HEK293 (cell line): ENCODE results near the gene EBI3.

Experiments used
- ATF2 ChIP-seq: fragments of 450-650 bp; formaldehyde crosslinking; IDR thresholded peaks from 2 replicates; pipeline ENCODE4 v1.5.1; 2016; ENCODE audit warnings: missing biosample characterization, missing genetic modification characterization, low read depth
- HOXA7 ChIP-seq: sonication (generic); formaldehyde crosslinking; IDR thresholded peaks from 2 replicates; pipeline ENCODE4 v1.8.1; 2022; ENCODE audit warnings: missing genetic modification reagents, borderline replicate concordance
- KLF1 ChIP-seq: fragments of 450-650 bp; formaldehyde crosslinking; IDR thresholded peaks from 2 replicates; pipeline ENCODE4 v1.5.1; 2016; ENCODE audit warnings: missing biosample characterization, missing genetic modification characterization
- PBX3 ChIP-seq: sonication (generic); formaldehyde crosslinking; IDR thresholded peaks from 2 replicates; pipeline ENCODE4 v1.8.1; 2022; ENCODE audit warnings: mild to moderate bottlenecking, moderate library complexity, missing genetic modification reagents
- PRDM2 ChIP-seq: fragments of 450-650 bp; formaldehyde crosslinking; IDR thresholded peaks from 2 replicates; pipeline ENCODE4 v1.5.1; 2016; ENCODE audit warnings: missing biosample characterization, missing genetic modification characterization, borderline replicate concordance
- SALL2 ChIP-seq: fragments of 450-650 bp; formaldehyde crosslinking; IDR thresholded peaks from 2 replicates; pipeline ENCODE4 v1.5.0; 2017; ENCODE audit warnings: missing biosample characterization, mild to moderate bottlenecking, missing genetic modification characterization, borderline replicate concordance
- TCF7L2 ChIP-seq: IDR thresholded peaks from 2 replicates; pipeline ENCODE4 v1.6.1; 2011; ENCODE audit warnings: low read depth, mild to moderate bottlenecking, inconsistent platforms, low read length, moderate library complexity, borderline replicate concordance
- WT1 ChIP-seq: fragments of 450-650 bp; formaldehyde crosslinking; IDR thresholded peaks from 2 replicates; pipeline ENCODE4 v1.5.1; 2016; ENCODE audit warnings: missing biosample characterization, missing genetic modification characterization
- ZBTB1 ChIP-seq: fragments of 450-650 bp; formaldehyde crosslinking; IDR thresholded peaks from 2 replicates; pipeline ENCODE4 v1.5.1; 2016; ENCODE audit warnings: missing biosample characterization, missing genetic modification characterization
- ZFHX2 ChIP-seq: fragments of 450-650 bp; formaldehyde crosslinking; conservative IDR thresholded peaks from 2 replicates; pipeline ENCODE4 v1.5.1; 2016; ENCODE audit warnings: missing biosample characterization, missing genetic modification characterization
- ZFP3 ChIP-seq: fragments of 450-650 bp; formaldehyde crosslinking; IDR thresholded peaks from 2 replicates; pipeline ENCODE4 v1.5.1; 2016; ENCODE audit warnings: low read depth, missing biosample characterization, missing genetic modification characterization
- ZFP37 ChIP-seq: fragments of 450-650 bp; formaldehyde crosslinking; IDR thresholded peaks from 2 replicates; pipeline ENCODE4 v1.5.1; 2016; ENCODE audit warnings: missing biosample characterization, missing genetic modification characterization
- ZFP41 ChIP-seq: fragments of 450-650 bp; formaldehyde crosslinking; IDR thresholded peaks from 2 replicates; pipeline ENCODE4 v1.5.1; 2016; ENCODE audit warnings: missing biosample characterization, missing genetic modification characterization, borderline replicate concordance
- ZNF112 ChIP-seq: fragments of 450-650 bp; formaldehyde crosslinking; IDR thresholded peaks from 2 replicates; pipeline ENCODE4 v1.5.0; 2017; ENCODE audit warnings: missing biosample characterization, missing genetic modification characterization
- ZNF157 ChIP-seq: fragments of 450-650 bp; formaldehyde crosslinking; IDR thresholded peaks from 2 replicates; pipeline ENCODE4 v1.5.1; 2016; ENCODE audit warnings: missing biosample characterization, missing genetic modification characterization
- ZNF175 ChIP-seq: fragments of 450-650 bp; formaldehyde crosslinking; IDR thresholded peaks from 2 replicates; pipeline ENCODE4 v1.5.1; 2016; ENCODE audit warnings: missing biosample characterization, missing genetic modification characterization
- ZNF202 ChIP-seq: fragments of 450-650 bp; formaldehyde crosslinking; IDR thresholded peaks from 2 replicates; pipeline ENCODE4 v1.5.1; 2016; ENCODE audit warnings: missing biosample characterization, missing genetic modification characterization, borderline replicate concordance
- ZNF292 ChIP-seq: fragments of 450-650 bp; formaldehyde crosslinking; IDR thresholded peaks from 2 replicates; pipeline ENCODE4 v1.5.1; 2016; ENCODE audit warnings: low read depth, missing biosample characterization, missing genetic modification characterization, borderline replicate concordance
- ZNF302 ChIP-seq: fragments of 450-650 bp; formaldehyde crosslinking; IDR thresholded peaks from 2 replicates; pipeline ENCODE4 v1.5.1; 2016; ENCODE audit warnings: missing biosample characterization, missing genetic modification characterization, low read depth
- ZNF341 ChIP-seq: fragments of 450-650 bp; formaldehyde crosslinking; IDR thresholded peaks from 2 replicates; pipeline ENCODE4; 2016; ENCODE audit warnings: low read depth, missing biosample characterization, missing genetic modification characterization
- ZNF362 ChIP-seq: fragments of 450-650 bp; formaldehyde crosslinking; IDR thresholded peaks from 2 replicates; pipeline ENCODE4 v1.5.1; 2016; ENCODE audit warnings: missing biosample characterization, missing genetic modification characterization
- ZNF394 ChIP-seq: fragments of 450-650 bp; formaldehyde crosslinking; IDR thresholded peaks from 2 replicates; pipeline ENCODE4 v1.5.1; 2016; ENCODE audit warnings: missing biosample characterization, missing genetic modification characterization, mild to moderate bottlenecking, moderate library complexity, borderline replicate concordance
- ZNF423 ChIP-seq: fragments of 450-650 bp; formaldehyde crosslinking; IDR thresholded peaks from 2 replicates; pipeline ENCODE4 v1.5.1; 2016; ENCODE audit warnings: missing biosample characterization, missing genetic modification characterization
- ZNF449 ChIP-seq: fragments of 450-650 bp; formaldehyde crosslinking; IDR thresholded peaks from 2 replicates; pipeline ENCODE4 v1.5.1; 2017; ENCODE audit warnings: missing biosample characterization, mild to moderate bottlenecking, missing genetic modification characterization, moderate library complexity
- ZNF521 ChIP-seq: fragments of 450-650 bp; formaldehyde crosslinking; IDR thresholded peaks from 2 replicates; pipeline ENCODE4 v1.5.1; 2017; ENCODE audit warnings: missing biosample characterization, mild to moderate bottlenecking, missing genetic modification characterization
- ZNF529 ChIP-seq: fragments of 450-650 bp; formaldehyde crosslinking; IDR thresholded peaks from 2 replicates; pipeline ENCODE4 v1.5.1; 2017; ENCODE audit warnings: missing genetic modification characterization, missing biosample characterization; ENCODE audit not compliant: insufficient replicate concordance
- ZNF548 ChIP-seq: fragments of 450-650 bp; formaldehyde crosslinking; IDR thresholded peaks from 2 replicates; pipeline ENCODE4 v1.5.1; 2016; ENCODE audit warnings: missing biosample characterization, missing genetic modification characterization
- ZNF658 ChIP-seq: fragments of 450-650 bp; formaldehyde crosslinking; IDR thresholded peaks from 2 replicates; pipeline ENCODE4; 2016; ENCODE audit warnings: missing biosample characterization, missing genetic modification characterization

Gene EBI3

GRCh38 chr19:4246767-4247593 lies 17.7 kb downstream of the EBI3 start, which contains the start of gene YJU2 (continued):
- TF ChIP-seq ZBTB1 (tag by site-specific recombination) (no peak), PRDM2 (tag by site-specific recombination) (no peak), ZFHX2 (tag by site-specific recombination) (no peak), TCF7L2 (no peak), ZNF521 (tag by site-specific recombination) (no peak), ZNF362 (tag by site-specific recombination) (peak; percentile 72; the same call in 1 of the 2 replicates), ZNF394 (peak; percentile 78; the same call in 1 of the 2 replicates), ZFP3 (tag by site-specific recombination) (no peak), ZNF423 (tag by site-specific recombination) (no peak), ZNF175 (no peak), PBX3 (peak; percentile 95; the same call in 1 of the 2 replicates), ZNF292 (tag by site-specific recombination) (no peak), WT1 (tag by site-specific recombination) (0 out of 2 replicates have a peak, but pooled peaks have one; percentile 31), ZNF157 (tag by site-specific recombination) (no peak), SALL2 (tag by site-specific recombination) (no peak), ATF2 (0 out of 2 replicates have a peak, but pooled peaks have one; percentile 51), ZFP41 (tag by site-specific recombination) (no peak), ZNF548 (tag by site-specific recombination) (no peak), HOXA7 (no peak), KLF1 (tag by site-specific recombination) (peak; percentile 95), ZNF302 (tag by site-specific recombination) (no peak), ZFP37 (peak; percentile 73; the same call in 1 of the 2 replicates), ZNF112 (tag by site-specific recombination) (no peak), ZNF529 (peak; percentile 57), ZNF202 (no peak), ZNF449 (tag by site-specific recombination) (peak; percentile 35; the same call in 1 of the 2 replicates), ZNF658 (no peak), ZNF341 (tag by site-specific recombination) (peak; percentile 65)
